Activated CD4-positive, alpha-beta T cell treated with anti-CD3 and anti-CD28 coated beads for 1 hour (primary cell): ENCODE data around the gene PROK1.
"Not testable (repeated sequence)": the region's sequence is repeated elsewhere in the genome, so short reads cannot be mapped to it uniquely, and the experiment has no call there.

Source experiments
- DNase-seq: peaks from one replicate; pipeline ENCODE4 v3.0.0-alpha.2; 2020

PROK1 gene

DNA sequence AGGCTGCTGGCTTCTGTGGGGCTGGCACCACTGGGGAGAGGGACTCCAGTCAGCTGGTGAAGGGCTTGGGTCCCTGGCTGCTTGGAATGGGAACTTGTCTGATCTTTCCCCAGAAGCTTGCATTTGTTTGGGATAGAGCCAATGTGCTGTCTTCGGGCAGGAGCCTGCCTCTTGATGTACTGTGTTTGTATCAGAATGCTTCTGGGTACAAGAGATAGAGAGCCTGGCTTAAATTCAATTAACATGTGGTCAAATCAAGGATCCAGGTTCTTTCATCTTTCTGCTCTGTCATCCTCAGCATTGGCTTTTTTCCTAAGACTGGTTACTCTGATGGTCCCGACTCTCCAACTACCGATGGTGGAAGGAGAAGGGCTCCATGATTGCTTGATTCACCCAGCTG is 16.0 kb upstream of the PROK1 start:
- DNase-seq = no peak

DNA sequence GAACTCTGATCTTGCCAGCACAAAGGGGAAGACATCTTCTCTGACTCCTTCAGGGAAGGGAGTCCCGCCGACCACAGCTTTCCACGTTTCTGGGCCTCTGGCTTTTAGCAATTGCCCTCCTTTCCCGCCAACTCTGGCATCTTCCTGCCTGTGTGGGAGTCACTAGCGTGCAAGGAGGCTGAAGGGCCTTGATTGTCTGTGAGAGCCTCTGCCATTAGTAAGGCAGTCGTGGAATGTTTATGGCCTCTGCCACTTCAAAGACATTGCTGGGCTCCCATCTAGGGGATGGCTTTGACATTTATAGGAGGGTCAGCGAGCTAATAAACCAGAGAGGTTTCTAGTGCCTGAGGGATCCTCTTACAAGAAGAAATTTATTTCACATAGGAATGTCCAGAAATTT is 14.3 kb upstream of the PROK1 start:
- DNase-seq = no peak

DNA sequence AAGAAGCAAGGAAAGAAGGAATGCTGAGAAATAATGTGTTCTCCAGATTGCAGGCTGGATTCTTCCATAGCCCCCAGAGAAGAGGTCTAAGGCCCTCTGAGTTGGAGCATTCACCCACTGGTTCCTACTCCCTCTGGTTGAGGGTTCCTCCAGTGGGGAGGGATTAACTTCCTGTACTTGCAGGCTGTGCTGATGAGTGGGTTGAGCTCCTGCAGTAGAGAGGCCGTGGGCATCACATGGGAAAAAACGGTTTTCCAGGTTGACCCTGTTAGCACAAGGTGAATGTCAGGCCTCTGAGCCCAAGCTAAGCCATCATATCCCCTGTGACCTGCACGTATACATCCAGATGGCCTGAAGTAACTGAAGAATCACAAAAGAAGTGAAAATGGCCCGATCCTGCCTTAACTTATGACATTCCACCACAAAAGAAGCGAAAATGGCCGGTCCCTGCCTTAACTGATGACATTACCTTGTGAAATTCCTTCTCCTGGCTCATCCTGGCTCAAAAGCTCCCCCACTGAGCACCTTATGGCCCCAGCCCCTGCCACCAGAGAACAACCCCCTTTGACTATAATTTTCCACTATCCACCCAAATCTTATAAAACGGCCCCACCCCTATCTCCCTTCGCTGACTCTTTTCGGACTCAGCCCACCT is 13.2 kb upstream of the PROK1 start:
- not testable (repeated sequence) for DNase-seq

DNA sequence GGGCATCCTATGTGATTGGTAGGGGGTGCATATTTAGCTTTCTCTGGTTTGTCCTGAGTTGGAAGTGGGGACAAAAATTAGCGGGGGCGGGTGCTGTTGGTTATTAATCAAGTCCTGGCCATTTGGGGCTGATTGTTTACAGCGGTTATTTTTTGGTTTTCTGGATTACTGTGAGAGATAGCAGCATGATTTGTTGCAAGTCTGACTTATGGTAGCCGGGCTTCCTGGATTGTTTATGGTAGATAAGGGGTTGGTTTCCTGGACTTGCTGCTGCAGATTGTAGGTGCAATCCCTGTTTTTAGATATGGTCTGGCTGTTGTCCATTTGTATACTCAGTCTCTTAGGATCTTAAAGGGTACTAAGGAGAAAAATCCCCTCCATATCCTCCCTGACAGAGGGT is 12.1 kb upstream of the PROK1 start:
- DNase-seq = no peak

DNA sequence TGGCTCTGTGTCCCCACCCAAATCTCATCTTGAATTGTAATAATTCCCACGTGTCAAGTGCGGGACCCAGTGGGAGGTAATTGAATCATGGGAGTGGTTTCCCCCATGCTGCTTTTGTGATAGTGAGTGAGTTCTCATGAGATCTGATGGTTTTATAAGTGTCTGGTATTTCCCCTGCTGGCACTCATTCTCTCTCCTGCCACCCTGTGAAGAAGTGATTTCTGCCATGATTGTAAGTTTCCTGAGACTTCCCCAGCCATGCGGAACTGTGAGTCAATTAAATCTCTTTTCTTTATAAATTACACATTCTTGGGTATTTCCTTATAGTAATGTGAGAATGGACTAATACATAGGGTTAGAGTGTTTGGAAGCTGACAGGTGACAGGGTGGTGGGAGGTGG is 11.1 kb upstream of the PROK1 start:
- DNase-seq = not testable (repeated sequence)

DNA sequence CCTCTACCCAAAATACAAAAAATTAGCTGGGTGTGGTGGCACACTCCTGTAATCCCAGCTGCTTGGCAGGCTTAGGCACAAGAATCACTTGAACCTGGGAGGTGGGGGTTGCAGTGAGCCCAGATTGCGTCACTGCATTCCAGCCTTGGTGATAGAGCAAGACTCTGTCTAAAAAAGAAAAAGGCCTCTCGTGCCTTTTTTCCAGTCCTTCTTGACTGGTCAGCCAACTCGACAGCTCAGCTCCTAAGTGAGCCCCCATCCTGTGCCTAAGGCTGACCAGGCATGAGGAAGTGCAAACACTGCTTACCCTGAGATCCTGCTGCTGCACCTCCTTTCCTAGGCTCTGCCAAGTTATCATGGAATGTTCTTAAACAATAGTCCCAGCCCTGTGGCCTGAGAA is 10.1 kb upstream of the PROK1 start:
- DNase-seq = no peak

DNA sequence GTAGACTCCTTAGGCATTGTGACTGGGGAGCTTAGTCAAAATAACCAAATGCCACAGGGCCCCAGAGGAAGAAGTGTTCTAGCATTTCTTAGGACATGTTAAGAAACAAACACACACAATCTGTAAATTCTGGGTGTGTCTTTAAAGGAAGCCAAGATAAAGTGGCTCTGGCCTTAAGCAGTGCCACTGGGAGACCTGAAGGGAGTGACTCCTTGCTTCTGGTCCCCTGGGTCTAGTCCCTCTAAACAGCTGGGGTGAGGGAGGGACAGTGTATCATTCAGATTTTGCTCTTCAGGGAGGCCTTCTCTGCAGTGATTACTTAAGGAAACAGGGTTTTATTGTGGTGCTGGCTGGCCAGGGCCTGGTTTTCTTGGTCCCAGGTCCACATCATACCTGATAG is 9.1 kb upstream of the PROK1 start:
- no peak for DNase-seq

DNA sequence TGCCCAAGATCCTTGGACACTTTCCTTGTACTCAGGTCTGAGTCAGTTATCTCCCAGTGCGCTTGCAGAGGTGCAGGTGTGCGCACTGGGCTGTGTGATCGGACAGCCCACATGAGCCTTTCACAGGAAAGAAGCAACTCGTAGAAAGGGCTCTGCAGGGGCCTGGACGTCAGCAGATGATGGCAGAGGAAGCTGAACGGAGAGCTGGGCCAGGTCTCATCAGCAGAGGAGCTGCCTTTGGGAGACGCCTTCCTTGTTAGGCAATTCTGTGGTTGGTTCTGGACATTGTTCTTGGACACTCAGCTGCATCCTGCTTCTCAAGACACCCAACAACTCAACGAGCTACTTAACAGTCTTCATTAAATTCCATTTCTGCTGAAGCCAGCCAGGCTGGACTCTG is 7.5 kb upstream of the PROK1 start:
- no peak for DNase-seq

DNA sequence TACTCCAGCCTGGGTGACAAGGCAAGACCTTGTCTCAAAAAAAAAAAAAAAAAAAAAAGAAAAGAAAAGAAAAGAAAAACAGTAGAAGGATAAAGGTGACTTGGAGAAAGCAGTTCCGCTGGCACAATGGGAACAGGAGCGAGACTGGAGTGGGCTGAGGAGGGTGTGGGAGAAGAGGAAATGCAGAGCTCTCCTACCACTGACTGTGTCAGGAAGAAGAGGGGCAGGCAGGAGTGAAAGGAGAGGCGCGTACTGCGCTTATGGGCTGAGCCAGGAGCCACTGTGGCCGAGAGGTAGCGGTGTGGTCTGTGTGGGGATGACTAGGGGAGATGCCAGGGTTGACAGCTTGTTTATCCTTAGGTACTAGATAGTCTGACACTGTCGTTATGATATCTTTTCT is 6.4 kb upstream of the PROK1 start:
- no peak for DNase-seq

DNA sequence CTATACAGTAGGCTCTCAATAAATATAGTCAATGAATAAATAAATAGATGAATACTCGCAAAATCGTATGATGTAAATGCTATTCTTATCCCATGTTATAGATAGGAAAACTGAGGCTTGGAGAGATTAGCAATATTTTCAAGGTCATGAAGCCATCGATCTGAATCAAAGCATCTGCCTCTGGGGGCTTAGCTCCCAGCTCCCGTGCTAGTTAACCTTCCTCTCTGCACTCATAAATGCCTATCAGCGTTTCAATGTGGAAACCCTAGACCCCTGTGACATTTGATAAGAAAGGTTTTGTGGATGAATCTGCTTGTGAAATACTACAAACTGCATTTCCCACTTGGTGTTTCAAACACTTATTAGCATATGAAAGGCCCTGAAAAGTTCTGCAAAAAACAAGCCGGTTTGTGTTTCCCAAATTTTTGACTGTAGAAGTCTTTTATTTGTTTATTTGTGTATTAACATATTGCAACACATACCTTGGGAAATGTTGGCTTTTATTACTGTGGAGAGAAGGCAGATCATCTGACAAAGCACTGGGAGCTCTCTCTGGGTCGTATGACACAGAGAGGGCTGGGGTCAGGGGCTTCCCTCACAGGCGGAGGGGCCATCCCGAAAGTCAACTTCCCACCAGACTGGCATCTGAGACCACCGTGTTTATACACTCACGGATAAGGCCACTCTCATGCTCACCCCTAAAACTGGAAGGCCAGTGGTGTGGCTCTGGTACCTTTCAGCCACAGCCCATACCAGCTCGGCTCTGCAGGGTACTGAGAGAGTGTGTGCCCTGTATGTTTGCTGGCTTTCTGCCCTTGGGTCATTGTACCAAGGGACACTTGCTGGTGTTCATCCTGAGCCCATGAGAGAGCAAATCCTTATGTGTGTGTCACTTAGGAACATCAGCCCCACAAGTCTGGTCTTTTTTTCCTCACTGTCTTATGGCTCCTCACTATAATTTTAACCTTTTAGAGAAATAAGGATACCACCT is 993 bp upstream of the PROK1 start:
- no peak for DNase-seq

DNA sequence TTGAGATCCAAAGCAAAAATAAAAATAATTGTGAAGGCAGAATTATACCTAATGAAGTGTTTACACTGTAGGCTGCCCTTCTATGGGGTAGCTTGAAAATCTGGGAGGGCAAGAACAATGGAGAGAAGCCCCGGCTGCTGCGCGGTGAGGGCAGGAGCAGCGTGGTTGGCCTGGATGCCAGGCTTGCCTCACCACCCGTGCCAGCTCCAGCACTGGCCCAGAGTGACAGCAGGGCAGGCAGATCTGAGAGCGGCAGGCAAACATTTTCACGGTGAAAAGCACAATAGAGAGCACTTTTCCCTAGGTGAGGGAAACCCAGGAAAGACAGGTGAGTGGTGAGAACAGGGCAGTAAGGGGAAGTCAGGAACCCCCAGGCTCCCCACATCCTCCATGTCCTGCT is 1.4 kb downstream of the PROK1 start:
- no peak for DNase-seq

DNA sequence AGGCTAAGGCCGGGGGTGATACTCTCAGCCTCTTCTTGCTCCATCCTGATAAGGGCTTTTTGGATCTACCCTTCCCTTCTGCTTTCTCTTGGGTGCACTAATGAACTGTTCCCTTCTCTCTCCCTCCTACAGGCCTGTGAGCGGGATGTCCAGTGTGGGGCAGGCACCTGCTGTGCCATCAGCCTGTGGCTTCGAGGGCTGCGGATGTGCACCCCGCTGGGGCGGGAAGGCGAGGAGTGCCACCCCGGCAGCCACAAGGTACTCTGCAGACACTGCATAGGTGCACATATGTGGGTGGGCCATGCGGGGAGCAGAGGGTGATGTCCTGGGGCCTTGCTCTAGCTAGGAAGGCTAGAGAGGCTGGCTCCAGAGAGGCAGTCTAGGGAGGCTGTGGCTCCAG is 2.9 kb downstream of the PROK1 start:
- no peak for DNase-seq

DNA sequence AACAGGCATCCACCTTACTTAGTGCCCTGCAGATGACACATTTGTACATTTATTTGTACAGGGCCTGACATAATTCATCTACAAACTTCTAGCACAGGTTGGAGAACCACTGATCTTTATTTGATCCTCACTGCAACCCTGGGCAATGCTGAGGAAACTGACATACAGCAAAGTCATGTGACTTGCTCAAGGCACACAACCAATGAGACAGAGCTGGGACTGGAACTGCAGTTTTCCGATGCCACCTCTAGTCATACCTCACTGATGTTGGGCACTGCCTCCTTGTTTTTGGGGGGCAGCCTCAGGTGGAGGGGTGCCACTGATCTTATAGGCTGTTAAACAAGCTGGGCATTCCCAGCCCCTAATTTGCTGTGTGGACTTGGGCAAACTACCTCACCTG is 3.4 kb downstream of the PROK1 start:
- no peak for DNase-seq

DNA sequence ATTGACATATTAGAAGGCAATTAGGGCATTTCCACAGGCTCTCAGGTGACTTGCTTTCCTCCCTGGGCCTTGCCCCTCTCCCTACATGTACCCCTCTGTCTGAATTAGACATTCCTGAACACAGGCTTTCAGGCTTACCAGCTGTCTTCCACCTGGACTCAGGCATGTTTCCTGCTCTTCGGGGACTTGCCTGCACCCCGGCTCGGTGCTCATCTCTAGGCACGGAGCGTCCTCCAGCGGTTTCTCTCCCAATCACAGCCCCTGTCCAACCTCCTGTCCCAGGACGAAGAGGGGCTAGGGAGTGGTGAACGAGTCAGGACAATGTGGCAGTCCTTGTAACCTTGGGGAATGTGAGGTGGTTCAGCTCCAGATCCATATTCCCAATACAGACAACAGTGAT is 4.2 kb downstream of the PROK1 start:
- DNase-seq = no peak

DNA sequence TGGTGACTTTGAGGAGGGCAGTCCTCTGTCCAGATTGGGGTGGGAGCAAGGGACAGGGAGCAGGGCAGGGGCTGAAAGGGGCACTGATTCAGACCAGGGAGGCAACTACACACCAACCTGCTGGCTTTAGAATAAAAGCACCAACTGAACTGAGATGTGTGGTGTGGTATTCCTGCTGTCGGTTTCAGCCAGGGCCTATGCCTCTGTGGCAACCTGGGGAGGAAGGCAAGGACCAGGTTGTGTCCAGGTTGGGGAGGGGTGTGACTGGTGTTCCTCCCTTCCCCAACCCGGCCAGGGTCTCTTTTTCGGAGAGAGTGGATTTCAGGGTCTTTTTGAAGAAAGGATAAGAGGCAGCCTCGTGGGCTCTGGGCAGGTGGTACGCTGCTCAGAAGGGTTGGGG is 6.3 kb downstream of the PROK1 start:
- no peak for DNase-seq

DNA sequence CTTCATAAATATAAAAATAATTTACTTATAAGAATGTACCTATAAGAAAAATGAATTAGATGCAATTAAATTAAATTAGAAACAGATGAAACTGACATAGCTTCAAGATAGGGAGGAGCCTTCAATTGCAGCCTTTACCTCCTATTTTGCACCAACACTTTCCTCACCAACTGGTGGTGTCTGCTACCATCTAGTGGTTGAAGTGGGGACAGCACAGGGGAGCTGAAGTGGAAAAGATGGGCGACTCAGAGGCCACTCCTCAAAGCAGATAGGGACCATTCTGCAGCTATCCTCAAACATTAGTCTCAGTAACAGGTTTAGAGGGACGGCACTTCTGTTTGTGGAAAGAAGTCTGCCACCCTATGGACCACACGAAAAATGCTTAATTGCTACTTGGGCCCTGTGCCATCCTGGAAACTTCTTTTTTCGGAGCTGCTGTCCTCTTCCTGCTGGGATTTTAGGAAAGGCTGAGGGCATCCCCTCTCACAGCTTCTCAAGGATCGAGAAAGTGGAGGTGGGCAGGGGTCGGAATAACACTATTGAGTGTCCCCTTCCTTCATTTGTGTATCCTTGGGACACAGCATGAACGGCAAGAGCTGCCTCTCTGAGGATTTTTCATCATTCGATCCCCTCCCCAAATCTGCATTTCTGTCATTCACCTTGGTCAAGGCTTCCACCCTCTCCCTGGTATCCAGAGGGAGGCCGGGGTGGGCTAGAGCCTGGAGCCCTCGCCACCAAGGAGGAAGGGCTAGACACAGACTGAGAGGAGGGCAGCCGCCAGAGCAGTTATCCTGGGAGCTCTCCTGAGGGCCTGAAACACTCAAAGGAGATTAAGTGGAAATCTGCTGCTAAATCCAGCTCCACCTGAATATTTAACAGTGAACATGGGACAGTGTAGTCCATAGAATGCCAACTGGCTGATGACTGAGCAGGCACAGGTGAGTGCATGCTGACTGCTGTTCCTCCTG is 9.6 kb downstream of the PROK1 start:
- DNase-seq = peak; percentile 72

DNA sequence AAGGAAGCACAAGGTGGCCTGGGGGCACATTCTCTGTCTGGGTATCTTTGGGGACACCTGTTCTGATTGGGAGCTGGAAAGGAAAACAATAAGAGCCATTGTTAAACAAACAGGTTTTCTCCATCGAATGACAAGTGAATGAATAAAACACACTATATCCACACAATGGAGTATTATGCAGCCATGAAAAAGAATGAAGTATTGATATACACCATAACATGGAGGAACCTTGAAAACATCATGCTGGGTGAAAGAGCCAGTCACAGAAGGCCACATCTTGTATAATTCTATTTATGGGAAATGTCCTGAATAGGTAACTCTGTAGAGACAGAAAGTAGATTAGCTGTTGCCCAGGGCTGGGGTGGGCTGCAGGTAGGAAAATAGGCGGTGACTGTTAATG is 11.1 kb downstream of the PROK1 start:
- no peak for DNase-seq

DNA sequence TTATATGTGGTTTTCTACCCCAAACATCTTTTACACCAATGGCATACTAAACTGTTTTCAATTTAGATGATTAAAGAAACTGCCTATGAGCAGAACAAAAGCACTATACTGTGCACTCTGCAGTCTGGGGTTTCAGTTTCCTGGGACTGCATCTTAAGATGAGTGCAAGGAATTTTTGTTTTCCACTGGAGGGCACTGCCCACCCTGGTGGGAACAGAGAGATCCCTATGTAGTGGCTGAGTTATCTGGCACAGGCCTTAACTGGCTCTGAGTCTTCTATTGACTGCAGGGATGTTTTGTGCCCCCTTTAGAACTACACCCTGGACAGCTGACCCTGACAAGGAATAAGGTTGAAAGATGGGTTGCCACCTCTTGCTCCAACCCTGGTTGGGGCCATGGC is 12.0 kb downstream of the PROK1 start:
- no peak for DNase-seq

DNA sequence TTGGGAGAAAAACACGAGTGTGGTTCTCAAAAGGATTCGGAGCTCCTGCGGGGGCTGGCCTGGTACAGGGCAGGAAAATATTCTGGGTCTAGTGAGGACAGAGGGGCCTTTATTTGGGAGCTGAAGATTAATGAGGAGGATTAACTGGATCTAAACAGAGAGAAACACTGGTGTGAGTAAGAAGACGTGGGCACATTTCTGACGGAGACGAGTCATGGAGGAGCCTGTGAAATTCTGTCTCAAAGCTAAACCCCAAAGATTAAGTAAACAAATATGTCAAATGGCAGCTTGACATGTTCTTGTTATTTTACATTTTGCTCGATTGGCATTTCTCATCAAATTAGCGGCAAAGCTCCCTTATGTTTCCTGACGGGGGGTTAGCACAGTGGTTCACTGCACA is 12.8 kb downstream of the PROK1 start:
- no peak for DNase-seq

DNA sequence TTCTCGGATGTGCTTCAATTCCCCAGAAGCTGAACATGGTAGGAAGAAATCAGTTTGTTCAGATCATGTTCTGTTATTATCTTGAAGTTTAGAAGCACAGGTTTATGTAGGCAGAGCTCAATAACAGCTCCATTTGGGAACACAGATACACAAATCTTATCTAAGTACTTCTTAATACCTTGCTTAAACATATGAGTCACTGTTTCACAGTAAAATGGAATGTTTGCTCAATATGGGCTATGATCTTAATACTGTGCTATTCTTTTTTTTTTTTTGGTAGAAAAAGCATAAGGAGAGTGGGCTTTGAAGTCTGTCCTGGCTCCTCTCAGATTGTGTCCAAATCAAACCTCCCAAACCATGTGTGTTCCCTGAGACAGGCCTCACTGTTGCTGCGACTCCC is 13.4 kb downstream of the PROK1 start:
- DNase-seq = no peak

DNA sequence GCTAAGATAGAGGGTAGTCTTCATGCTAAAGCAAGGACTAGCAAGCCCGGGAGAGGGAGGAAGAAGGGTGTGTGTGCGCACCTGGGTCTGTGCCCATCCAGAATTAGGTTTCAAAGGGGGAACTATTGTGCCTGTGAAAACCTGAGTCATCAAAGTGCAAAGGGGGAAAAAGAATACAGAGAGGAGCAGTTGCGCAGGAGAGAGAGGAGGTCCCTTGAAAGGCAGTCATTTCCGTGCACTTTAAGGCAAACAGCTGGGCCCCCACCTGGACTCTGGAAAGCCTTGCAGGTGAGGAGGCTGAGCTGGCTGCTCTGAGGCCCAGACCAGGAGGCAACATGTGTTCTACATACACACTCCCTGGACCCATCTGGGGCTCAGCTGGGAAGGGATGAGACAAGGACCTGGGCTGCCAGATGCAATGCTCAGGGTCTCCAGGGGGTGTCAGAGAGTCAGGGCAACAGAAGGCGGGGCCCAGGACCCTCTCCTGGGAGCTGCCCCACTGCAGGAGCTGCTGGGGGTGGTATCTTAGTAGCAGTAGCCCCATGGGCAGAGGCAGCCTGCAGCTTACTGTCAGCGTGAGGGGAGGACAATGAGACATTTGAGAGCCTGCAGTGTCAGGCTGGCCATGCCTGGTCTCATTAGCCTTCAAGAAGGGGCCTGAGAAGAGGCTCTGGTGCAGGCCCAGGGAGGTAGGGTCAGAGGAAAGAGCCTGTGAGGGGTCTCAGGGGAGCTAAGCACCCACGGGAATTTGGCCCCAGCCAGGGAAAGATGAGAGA is 14.3 kb downstream of the PROK1 start:
- DNase-seq = no peak

DNA sequence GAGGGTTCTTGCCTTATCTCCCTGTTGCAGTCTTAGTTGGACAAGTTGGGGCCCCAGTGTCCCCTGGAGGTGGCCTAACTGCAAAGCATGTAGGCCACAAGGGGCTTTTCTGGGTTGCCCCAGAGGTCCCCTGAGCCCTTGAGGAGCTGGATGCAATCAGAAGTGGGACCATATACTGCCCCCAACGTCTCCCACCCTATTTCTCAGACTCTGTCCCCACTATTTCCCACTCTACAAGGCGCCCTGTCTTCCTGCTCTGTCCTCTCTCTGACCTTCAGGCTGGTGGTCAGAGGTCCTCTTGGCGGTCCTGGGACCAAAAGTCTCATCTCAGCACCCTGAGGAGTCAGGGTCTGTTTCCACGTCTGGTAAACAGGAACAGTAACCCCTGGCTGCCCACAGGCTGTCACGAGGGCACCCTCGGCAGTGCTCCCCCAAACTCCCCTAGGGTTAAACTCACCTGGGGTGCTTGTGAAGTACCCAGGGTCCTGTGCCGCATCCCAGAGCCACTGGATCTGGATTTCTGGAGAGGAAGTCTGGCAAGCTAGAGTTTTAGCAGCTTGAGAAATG is 14.9 kb downstream of the PROK1 start:
- no peak for DNase-seq
